LNCAP (cell line): ENCODE results near the gene ELMO1.

Source experiments
- CTCF ChIP-seq: fragments of 450-650 bp; IDR thresholded peaks from 2 replicates; pipeline ENCODE4 v1.5.1; 2017; ENCODE audit warnings: mild to moderate bottlenecking

The ELMO1 gene

GRCh38 chr7:37142958-37143357 lies 305.7 kb downstream of the ELMO1 start:
- TF ChIP-seq CTCF, result no peak

GRCh38 chr7:37141742-37142141 lies 306.9 kb downstream of the ELMO1 start:
- TF ChIP-seq CTCF, result peak; percentile 24; the same call in 1 of the 2 replicates

GRCh38 chr7:37131855-37132254 lies 316.8 kb downstream of the ELMO1 start:
- TF ChIP-seq CTCF, result no peak

DNA sequence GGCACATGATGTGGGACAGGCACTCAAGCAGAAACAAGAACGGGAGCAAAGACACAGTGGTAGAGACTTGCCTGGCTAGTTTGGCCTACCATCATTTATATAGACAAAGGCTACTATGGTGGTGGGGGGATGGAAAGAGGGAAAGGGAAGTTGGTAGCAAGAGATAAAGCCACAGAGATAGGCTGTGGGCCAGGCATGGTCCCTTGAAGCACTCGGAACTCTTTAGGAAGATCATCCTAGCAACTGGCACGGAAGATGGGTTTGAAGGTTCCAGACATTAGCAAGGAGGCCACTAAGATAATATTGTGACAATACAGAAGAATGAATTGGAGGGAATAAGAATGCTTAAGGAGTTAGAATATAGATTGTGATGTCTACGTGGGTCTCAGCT lies 319.6 kb downstream of the ELMO1 start:
- no peak for TF ChIP-seq CTCF

GRCh38 chr7:37128327-37129034 lies 320.2 kb downstream of the ELMO1 start:
- TF ChIP-seq CTCF, result no peak

DNA sequence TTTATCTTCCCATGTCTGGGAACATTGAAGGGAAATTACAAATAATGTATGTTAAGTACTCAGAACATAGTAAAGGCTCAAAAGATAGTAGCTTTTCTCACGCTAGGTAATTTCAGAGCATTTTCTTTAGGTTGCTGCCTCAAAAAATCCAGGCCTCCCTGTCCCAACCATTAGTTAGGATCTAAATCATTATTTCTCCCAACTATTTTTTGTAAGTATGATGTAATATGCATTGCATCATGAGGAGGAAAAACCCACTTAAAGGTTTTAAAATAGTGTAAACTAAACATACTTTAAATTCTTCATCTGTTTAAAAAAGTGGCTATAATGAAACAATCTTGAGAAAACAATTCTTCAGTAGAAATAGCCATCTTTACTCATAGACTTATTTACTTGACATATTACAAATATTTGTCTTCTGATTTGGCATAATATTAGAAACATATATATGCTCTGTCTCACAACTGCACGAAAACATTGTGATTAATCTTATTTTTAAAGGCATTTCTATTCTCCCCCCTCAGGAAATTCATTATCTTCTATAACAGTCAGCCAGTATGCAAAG lies 329.3 kb downstream of the ELMO1 start:
- TF ChIP-seq CTCF, result no peak

DNA sequence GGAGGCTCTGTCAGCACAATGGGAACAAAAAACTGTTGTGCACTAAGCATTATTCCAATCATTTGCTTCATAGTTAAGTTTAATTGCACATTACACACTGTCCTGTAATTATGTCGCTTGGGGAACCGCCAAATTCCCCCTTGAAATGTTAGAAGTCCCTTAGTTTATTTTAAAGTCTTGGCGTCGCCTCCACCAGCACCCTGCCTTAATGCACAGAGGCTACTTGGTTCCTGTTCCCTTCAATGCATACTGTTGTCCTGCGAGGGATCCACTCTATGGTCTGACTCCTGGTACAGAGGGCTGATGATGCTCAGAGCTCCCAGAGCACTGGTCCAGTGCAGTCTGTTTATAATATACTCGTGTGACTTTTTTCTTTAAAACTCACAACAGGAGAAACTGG lies 330.7 kb downstream of the ELMO1 start:
- TF ChIP-seq CTCF, result no peak
